NCI-H2196 treated with DMSO at 0.1 percent for 48 hours (cell line): ENCODE data around the gene ROGDI.

Experiments
- DNase-seq: peaks from one replicate; lab custom pipeline; 2025; ENCODE audit not compliant: unreplicated experiment; lab: John Stamatoyannopoulos, UW

ROGDI gene

DNA sequence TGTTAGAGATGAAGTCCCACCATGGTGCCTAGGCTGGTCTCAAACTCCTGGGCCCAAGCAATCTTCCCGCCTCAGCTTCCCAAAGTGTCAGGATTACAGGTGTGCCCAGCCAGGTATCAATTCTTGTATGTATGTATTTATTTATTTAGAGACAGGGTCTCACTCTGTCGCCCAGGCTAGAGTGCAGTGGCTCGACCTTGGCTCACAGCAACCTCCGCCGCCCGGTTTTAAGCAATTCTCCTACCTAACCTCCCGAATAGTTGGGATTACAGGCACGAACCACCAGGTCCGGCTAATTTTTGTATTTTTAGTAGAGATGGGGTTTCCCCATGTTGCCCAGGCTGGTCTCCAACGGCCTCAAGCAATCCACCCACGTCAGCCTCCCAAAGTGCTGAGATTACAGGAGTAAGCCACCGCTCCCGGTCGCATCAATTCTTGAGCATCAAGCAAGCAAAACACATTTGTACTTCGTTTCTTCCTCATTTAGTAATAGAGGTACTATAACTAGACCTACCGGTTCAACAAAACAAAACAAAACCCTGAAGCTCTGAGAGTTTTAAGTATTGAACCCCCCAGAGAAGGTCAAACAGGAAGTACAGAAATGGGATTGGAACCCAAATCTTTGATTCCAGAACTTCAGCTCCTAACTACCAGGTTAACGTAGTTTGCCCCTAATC is 34.4 kb downstream of the ROGDI start:
- DNase-seq: no peak

DNA sequence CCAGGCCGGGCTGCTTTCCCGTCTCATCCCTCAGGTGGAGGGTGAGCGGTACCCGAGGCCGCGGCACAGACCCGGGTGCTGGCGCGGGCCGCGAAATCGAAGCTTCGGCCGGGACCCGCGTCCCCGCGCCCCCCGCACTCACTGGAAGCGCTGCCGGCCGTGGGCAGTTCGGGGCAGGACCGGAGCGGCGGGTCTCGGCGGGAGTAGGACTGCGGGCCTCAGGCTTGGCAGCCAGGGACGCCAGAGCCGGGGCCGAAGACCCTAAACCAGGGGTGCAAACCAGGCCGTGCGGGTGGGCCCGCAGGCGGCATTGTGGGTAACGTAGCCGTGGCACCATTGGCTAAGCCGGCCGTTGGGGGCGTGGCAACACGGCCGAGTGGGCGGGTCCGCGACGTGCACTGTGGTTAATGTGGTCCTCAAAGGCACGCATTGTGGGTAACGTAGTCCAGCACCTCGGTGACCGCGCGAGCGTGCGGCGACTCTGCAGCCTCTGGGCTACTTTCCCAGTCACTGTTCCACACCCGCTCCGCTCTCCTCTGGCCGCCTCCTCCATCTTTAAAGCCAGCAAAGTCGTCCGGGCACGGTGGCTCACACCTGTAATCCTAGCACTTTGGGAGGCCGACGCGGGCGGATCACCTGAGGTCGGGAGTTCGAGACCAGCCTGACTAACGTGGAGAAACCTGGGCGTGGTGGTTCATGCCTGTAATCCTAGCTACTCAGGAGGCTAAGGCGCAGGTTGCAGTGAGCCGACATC is 35.4 kb downstream of the ROGDI start, which contains the start of gene ZNF500:
TSS of gene ZNF500 (minus strand) at position 288 of the 754 bp plus-strand sequence. CDS start 1,184 bp downstream, outside the sequence.
- peak; percentile 91 for DNase-seq

GRCh38 chr16:4765511-4766474 is 36.6 kb downstream of the ROGDI start:
- DNase-seq: no peak

GRCh38 chr16:4763791-4764190 is 38.6 kb downstream of the ROGDI start:
- DNase-seq: no peak

DNA sequence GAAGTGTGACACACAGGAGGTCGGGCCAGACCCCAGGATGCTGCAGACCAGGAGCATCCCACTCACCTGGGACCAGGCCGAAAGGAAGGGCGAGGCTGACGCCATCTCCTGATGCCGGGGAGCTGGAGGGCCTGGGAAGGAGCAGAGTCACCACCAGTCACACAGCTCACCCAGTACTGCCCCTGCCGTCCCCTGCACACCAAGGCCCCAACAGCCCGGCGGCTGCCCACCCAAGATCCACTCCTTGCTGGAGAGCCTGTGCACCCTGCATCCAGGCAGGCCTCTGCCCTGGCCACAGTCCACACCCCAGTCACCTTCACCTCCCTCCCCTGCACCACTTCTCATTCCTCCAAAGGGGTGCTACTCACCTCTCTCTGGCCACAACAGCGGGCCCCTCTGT is 40.2 kb downstream of the ROGDI start:
- DNase-seq: no peak

DNA sequence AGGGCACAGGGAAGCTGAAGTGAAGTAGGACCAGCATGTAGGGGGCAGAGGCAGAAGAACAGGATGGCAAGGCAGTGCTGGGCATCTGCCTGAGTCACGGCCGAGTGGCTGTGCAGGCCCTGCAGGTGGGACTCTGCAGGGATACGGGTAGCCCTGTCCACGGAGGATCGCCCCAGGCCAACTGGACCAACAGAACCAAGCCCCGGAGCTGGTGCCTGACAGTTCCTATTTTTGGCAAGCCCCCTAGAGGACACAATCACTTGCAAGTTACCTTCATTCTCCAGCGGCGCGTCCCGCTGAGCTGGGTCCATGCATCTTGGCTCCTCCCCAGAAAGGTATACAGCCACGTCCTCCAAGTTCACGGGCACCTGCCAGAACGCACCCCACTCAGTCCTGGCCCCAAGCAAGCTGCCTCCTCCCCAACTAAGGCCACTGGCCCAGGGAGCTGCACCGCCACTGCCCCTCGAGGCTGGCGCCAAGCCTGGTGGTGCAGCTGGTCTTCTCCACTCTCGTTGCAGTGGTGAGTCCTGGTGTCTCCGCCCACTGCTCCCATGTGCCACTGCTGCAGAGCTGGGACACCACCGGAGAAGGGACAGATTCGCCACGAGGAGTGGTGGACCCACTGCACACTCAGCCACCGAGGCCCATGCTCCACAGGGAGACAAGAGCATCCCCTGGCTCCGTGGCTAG is 42.1 kb downstream of the ROGDI start:
- DNase-seq: no peak

DNA sequence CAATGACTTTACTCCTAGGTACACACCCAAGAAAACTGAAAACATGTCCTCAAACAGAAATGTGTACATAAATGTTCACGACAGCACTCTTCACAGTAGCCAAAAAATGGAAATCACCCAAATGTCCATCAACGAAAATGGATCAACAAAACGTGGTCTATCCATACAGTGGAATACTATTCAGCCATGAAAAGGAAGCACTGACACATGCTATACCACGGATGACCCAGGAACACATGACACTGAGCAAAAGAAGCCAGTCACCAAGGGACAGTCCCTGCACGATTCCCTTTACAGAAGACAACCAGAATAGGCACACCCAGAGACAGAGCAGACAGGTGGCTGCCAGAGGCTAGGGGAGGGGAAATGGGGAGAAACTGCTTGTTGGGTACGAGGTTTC is 46.7 kb downstream of the ROGDI start:
- no peak for DNase-seq

GRCh38 chr16:4754865-4755264 is 47.6 kb downstream of the ROGDI start:
- DNase-seq: no peak

DNA sequence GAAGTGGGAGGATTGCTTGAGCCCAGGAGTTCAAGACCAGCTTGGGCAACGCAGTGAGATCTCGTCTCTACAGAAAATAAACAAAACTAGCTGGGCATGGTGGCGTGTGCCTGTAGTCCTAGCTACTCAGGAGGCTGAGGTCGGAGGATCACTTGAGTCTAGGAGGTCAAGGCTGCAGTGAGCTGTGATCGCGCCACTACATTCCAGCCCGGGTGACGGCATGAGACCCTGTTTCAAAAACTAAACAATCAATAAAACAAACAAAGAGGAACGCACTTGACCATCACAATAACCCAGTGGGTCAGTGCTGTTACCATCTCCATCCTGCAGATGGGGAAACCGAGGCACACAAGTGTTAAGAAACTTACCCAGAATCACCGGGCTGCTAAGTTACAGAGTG is 49.2 kb downstream of the ROGDI start:
- no peak for DNase-seq

DNA sequence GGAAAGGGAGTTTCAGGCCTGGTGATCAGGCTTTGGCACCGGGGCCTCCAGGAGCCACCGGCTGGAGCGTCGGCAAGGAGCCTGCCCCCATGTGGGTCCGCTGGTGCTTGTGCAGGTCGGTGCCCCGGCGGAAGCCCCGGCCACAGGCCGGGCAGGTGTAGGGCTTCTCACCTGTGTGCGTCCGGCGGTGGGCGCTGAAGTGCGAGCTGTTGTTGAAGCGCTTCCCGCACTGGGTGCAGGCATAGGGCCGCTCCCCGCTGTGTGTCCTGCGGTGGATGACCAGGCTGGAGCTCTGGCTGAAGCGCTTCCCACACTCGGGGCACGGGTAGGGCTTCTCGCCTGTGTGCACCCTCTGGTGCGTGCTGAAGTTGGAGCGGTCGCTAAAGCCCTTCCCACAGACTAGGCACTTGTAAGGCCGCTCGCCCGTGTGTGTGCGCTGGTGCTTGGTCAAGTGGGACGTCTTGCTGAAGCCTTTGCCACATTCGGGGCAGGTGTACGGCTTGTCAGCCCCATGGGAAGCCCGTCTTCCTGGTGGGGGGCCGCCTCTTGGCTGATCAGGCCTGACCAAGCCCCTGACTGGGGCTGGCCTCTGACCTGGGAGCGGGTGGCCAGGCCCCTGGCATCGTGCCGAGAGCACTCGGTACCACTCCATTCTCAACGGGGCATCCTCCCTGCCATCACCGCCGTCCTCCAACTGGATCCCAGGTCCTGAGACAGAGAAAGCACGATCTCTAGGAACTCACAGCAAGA is 49.9 kb downstream of the ROGDI start:
- no peak for DNase-seq

GRCh38 chr16:4750896-4751295 is 51.5 kb downstream of the ROGDI start:
- no peak for DNase-seq

GRCh38 chr16:4749700-4750257 is 52.7 kb downstream of the ROGDI start:
- no peak for DNase-seq

DNA sequence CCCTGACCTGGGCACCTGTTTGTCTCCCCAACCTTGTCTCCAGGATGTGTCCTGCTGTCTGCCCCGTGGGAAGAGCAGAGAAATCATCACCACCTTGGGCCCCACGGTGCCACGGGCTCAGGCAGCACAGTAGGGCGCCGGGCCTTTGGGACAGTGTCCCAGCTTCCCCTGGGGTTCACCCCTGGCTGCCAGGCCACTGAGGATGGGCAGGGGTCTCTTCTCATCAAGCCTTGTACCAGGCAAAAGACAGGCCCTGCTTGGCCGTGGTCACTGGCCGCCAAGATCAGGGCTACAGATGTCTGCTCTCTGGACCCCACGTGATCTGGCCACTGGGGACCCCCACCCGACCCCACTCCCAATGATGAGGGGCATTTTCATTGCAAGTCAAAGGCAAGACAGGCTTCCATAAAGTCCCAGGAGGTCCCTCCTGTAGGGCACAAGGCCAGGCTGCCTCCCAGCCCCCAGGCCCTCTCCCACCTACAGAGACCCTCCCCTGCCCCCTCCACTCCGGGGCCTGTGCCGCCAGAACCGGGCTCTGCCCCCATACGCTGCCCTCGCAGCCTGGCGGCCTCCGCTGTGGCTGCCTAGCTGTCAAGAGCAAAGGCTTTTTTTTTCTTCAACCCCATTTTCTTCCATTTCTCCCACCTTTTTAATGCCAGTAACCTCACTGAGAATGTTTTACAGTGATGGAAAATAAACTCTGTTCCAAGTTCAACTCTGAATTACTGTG is 53.6 kb downstream of the ROGDI start:
- DNase-seq: no peak

DNA sequence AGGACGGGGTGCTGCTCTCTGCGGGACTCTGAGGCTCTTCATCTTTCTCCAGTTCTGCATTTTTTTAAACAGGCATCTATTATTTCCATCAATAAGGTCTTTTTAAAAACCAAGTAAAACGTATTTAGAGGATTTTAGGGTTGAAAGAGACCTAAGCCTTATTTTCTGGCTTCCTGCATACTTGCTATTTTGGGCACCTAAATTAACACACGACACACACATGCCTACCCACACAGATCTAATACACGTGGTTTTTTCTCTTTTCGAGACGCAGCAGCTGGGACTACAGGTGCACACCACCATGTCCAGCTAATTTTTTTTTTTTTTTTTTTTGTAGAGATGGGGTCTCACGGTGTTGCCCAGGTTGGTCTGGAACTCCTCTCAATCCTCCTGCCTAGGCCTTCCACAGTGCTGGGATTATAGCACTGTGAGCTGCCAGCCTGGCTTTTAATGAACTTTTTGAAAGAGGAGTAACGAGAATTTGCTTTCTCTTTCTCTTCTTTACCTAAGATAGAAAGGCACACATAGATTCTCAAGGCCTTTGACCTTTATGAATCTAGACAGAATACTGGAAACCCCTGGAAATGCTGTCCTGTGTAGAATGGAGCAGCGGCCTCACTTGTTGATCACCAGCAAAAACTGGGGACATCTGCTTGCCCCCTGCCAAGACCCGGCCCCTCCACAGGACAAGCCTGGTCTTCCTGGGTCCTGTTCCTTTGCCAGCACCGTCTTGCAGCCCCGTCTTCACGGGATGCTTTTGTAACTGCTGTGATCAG is 54.3 kb downstream of the ROGDI start:
- DNase-seq: no peak

- DNase-seq: no peak
These were observed 55.4 kb downstream of the ROGDI start for GRCh38 chr16:4746991-4747574.
